ENCODE results near the gene REEP2.

REEP2 gene

GRCh38 chr5:138448481-138449398 is 9.9 kb downstream of the REEP2 start:
- no peak for DNase-seq

- peak; percentile 80 for DNase-seq
These were observed 10.8 kb downstream of the REEP2 start for GRCh38 chr5:138449501-138450239.

- no peak for DNase-seq
These were observed 12.1 kb downstream of the REEP2 start for GRCh38 chr5:138450971-138451370.

- DNase-seq = no peak
These were observed 13.9 kb downstream of the REEP2 start for GRCh38 chr5:138452720-138453119.

GRCh38 chr5:138453590-138453989 is 14.7 kb downstream of the REEP2 start:
- no peak for DNase-seq

- no peak for DNase-seq
These were observed 15.3 kb downstream of the REEP2 start for GRCh38 chr5:138454121-138454520.

- no peak for DNase-seq
These were observed 16.5 kb downstream of the REEP2 start for GRCh38 chr5:138455232-138455930.

- no peak for DNase-seq
These were observed 18.8 kb downstream of the REEP2 start for GRCh38 chr5:138457531-138458275.

- no peak for DNase-seq
These were observed 19.5 kb downstream of the REEP2 start for GRCh38 chr5:138458384-138458783.

- DNase-seq = no peak
These were observed 20.0 kb downstream of the REEP2 start for GRCh38 chr5:138458856-138459255.

GRCh38 chr5:138459311-138459933 is 20.6 kb downstream of the REEP2 start:
- peak; percentile 84 for DNase-seq

GRCh38 chr5:138460032-138460693 is 21.3 kb downstream of the REEP2 start:
- DNase-seq = no peak

GRCh38 chr5:138461343-138462125 is 22.7 kb downstream of the REEP2 start:
- no peak for DNase-seq

- DNase-seq = no peak
These were observed 24.7 kb downstream of the REEP2 start for GRCh38 chr5:138463419-138464007.

- peak; percentile 94 for DNase-seq
These were observed 25.1 kb downstream of the REEP2 start for GRCh38 chr5:138464008-138464387.

GRCh38 chr5:138464388-138465260 is 25.8 kb downstream of the REEP2 start:
- peak; percentile 98 for DNase-seq

- peak; percentile 94 for DNase-seq
These were observed 26.6 kb downstream of the REEP2 start, which contains the start of gene EGR1 for GRCh38 chr5:138465261-138466124. EGR1 (plus strand) TSS chr5:138465479; CDS start chr5:138465762, 283 bp downstream.

Data from activated CD4-positive, alpha-beta T cell treated with anti-CD3 and anti-CD28 coated beads, Interleukin-2, amount 50 U/mL, for 16 hours (primary cell).